Activated T-cell treated with anti-CD3 and anti-CD28 coated beads for 24 hours (primary cell): ENCODE results near the gene SEMA5A.

Experiments
- DNase-seq: peaks from one replicate; pipeline ENCODE4 v3.0.0-alpha.2; 2020; ENCODE audit warnings: low read depth

SEMA5A gene

DNA sequence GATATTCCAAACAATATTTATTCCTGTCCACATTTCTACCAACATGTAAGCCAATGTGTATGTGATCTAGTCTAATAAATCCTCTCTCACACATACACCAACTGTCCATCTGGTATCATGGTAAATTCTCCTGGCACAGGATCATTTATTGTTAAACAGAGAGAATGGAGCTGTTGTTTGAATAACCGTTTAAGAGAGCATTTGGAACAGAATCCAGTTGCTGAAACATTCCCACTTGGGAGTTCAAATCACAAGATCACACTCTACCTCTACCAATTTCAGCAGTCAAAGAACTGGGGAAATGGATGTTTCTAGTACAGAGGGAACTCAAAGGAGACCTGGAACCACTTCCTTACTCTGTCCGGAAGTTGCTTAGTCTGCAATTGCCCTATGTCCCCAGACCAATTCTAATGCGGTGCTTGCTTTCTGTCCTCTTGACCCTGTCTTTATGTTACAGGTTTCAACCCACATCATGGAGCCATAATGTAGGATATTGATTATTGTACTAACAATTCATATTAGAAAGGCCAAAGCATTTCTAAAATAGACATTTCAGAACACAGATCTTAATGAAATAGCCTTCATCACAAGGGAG lies 488.4 kb downstream of the SEMA5A start:
- no peak for DNase-seq

DNA sequence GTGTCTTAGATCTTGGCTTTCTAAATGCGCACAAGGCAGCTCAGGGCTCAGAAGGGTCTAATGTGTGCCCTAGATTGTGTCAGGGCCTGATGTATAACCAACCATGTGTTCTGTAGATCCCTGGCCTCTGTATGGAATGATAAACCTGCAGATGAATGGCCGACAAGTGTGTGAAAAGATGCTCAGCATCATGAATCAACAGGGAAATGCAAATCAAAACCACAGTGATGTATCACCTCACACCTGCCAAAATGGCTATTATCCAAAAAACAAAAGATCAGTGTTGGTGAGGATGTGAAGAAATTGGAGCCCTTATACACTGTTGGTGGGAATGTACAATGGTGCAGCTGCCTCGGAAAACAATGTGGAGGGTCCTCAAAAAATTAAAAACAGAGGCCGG lies 489.8 kb downstream of the SEMA5A start:
- no peak for DNase-seq

DNA sequence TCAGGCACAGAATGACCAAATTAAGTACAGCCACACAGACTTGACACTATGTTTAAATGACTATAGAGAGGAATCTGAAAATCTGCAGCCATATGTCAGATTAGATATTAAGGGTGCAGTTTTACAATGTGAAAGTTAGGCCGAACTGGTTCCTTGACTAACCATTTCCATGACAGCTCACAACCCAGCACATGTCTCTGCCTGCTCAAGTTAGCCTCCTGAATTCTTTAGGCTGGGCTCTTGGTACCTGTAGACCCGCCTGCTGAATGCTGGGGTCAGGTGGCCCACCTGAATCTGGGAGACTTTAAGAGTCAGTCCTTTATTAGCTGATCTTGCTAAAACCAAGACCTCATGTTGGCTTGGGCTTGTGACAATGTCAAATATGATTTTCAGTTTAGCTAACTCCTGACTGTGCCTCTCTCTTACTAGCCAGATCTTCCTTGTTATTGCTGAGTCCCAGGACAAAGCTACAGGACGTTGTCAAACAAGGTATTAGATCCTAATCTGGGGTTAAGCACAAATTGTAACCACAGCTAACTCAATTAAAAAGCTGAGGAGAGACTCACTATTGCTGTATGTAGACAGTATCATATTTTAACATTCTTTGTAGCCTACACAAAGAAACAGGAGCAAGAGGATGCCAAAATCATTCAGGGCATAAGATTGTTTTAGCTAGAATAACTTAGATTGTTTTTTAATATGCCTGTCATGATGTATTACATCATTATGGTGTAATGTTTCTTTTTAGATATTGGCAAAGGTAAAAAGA lies 490.9 kb downstream of the SEMA5A start:
- no peak for DNase-seq

DNA sequence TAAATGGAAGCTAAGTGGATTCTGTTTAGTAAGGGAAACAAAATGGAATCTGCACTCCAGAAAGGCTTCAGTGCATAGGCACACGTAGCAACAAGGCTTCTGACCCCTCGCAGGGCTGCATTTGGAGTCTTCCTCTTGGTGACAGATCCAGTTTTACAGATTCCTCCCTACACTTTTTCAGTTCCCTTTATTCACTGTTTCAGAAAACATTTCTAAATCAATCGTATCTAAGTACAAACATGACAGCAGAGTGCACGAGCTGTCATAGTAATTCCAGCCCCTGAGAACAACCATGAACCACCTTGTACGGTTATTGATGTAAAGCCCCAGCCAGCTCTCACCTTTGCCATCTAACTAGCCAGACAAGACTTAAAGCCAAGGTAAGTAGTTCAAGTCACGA lies 491.6 kb downstream of the SEMA5A start:
- no peak for DNase-seq

DNA sequence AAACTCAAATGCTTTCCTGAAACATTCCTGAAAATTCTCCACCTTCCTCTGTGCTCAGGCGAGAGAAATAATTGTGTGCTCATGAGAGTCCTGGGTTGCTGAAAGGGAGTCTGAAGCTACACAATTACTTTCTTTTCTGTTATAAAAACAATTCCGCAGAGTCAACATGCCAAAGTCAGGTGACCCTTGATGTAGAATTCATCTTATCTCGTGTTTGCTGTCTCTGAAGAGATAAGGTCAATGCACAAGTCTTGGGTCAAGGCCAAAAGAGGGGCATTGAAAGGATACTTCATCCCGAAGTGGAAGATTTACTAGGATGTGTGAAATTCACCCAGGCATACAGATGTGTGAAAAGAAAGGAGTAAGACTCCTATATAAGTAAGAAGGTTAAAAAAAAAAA lies 493.5 kb downstream of the SEMA5A start:
- DNase-seq: no peak

DNA sequence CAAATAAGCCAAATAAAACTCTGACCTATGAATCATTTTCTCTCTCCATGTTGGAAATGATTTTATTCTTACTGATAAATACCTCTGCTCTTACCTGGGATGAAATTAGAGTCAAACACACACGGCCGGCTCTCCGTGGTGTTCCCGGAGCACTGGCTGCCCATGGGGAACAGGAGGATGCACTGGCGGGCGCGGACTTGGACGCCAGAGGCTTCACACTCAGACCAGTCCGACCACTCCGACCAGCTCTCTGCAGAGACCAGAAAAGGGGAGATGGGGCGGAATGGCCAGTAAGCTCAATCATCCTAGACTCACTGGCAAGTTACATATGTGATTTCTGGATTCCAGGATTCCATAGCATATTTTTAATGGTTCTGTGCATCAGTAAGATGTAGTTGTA lies 494.1 kb downstream of the SEMA5A start:
- no peak for DNase-seq

DNA sequence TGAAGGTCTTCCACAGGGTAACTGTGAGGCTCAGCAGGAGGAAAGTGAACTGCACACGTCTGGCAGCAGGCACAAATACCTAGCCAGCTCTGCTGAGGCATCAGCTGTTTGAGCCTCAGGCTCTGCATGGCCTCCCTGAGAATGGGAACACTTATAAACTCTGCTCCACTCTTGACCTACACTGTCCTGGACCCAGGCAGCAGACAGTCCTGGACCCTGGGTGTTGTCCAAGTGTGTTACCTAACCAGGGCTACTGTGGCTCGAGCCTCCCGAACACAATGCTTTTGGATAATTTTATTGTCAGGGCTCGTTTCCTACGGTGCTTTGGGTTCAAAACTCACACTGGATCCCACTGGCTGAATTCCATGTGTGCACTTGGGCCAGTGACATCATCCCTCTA lies 497.9 kb downstream of the SEMA5A start:
- DNase-seq: no peak

DNA sequence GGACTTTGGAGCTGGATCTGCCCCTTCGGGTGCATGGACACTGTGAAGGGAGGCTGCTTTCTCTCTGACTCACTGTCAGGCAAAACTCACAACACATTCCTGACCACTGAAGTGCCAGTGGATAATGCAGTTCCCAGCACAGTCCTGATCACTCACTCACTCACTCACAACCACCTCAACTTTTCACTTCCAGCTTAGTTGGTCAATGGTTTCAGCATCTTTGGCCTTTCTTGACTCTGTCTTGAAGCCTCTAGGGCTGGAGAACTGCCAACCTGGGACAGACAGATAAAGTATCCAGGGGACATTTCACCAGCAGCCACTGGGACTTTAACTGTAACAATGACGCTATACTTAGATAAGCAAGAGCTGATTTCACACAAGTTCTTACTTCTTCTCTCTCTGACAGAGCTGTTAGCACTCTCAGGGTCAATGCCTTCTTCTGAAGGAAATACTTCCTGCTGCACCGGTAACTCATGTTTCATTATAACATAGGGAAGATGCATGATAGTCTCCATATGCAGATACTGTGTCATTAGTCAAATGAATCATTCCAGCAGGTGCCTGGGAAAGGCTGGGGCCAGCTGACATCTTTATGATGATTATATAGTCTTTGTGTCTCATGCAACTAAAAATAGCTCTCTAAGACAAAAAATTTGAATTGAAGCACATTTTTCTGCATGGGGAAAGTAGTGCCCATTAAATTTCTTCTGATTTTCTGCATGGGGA lies 499.0 kb downstream of the SEMA5A start:
- no peak for DNase-seq

DNA sequence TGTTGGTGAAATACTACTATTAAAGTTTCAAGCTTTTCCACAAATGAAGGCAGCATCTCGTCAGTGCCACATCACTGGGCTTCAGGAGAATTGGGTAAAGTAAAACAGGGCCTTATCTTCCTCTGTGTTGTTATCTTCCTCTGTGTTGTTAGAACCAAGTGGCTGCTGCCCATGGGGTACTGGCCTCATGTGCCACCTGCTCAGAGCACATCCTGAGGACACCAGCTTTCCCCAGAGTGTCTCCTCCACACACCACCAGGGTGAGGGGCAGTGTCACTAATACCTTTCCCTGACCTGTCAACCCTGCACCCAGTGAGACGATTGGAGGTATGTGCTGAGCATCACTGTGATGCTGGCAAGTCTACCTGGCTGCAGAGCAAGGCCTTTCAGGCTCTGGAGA lies 499.9 kb downstream of the SEMA5A start:
- no peak for DNase-seq

DNA sequence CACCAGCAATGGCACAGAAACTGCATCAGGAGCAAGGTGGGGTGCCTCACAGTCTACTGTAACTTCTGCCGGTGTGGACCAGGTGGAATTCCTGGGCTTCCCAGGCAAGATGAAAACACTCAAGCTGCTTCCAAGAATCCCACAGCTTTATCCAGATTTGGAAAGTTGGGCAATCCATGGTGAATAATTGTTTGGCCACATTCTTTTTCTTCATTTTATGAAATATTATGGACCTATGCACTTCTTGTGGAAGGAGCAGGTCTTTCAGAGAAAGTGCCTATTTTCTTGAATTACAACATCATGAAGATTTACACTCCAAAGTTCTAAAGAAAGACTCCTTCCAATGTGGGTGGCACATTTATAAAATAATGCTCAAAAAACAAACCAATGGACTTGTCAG lies 503.6 kb downstream of the SEMA5A start:
- no peak for DNase-seq

DNA sequence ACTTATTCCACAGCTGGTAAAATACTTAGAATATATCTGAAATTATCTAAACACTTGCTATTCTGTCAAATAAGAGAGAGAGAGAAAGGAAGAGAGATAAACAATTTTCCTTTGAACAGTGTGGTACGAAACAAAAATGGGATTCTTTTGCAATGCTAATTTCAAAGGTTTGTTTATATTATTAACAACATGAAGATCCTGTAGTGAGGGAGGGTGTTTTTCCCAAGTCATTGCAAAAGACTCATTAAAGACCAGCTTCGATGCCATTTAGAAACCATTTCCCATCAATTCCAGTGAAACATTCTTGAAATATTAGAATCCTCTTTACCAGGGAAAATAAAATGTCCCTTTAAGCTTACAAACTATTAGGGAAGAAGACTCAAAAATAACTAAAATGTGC lies 505.4 kb downstream of the SEMA5A start:
- no peak for DNase-seq

DNA sequence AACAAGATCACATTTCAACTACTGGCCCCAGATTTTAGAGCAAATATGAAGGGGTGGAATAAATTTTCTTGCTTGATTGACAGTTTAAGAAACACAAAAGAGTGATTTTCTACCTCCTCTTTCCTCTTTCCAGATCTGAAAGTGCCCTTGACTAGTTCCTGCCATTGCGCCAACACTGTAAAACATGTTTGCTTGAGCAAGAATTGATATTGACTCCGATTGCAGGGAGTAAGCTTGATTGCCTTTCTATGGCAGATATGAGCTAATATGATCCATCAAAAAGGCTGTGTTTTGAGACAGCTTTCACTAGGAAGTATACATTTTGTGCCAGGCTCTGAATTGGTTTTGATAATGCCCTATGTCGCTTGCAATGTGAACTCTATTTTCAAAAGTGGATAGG lies 508.8 kb downstream of the SEMA5A start:
- no peak for DNase-seq

DNA sequence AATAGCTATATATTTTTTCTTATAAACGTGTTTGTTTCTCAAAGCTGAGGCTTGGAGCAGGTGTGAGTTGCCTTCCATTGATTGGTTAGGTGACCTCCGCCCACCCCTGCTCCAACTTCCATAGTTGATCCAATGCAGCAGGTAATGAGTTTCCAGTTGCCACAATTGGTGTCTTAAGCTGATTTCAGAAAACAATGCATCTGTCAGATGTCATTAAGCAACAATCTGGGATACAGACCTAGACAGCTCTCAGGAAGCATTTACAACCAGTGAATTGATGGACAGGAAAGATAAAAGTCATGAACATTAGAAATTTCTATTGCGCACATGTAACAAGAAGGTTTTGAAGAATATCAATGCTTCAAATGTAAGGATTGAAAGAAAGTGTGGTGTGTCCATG lies 510.5 kb downstream of the SEMA5A start:
- no peak for DNase-seq

DNA sequence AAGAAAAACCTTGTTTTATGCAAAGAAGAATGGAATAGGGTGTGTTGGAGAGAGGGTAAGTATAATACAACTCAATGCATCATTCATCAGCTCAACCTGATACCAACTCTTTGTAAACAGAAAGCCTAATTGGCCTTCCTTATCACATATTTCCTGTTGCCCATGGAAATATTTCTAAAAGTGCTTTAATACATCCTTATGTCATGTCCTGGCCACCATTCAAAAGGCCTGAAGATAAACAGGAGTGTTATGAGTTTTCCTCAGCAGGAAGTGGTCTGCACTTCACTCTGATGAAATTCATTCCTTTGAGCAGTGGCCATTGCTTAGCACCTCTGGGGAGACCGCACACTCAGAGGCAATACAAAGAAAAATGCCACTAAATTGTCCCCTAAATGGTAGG lies 511.2 kb downstream of the SEMA5A start:
- DNase-seq: no peak

DNA sequence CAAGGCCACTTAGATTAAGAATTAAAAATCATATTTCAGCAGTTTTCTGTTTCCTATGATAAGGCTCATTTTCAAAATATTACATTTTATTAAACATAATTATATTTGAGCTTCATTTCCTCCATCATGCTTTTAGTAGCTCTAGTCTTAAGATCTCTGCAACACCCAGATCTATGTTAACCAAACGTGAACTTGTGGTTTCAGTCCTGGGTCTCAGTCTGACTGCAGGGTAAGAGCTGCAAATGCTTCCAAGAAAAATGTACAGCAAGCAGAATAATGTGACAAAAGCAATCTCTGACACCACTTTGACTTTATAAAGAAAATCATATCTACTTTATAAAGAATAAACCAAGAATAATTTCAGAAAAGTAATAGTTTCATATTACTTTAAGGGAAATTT lies 512.4 kb downstream of the SEMA5A start:
- no peak for DNase-seq

DNA sequence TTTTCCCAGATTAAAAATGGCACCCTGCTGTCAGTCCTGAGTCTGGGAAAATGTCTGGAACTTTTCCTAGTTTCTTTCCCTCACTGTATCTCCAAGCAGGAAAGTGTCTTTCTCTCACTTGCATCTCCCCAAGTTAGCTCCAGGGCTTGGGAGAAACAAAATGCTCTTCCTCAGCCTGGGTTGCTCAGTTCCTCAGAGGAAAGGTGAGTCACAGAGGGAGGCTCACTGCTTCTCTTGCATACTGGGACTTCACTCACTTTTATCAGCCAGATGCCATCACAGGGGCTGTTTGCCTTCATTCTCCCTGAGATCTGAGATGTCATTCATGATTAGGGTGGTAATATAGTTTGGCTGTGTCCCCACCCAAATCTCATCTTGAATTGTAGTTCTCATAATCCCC lies 519.9 kb downstream of the SEMA5A start:
- DNase-seq: no peak

DNA sequence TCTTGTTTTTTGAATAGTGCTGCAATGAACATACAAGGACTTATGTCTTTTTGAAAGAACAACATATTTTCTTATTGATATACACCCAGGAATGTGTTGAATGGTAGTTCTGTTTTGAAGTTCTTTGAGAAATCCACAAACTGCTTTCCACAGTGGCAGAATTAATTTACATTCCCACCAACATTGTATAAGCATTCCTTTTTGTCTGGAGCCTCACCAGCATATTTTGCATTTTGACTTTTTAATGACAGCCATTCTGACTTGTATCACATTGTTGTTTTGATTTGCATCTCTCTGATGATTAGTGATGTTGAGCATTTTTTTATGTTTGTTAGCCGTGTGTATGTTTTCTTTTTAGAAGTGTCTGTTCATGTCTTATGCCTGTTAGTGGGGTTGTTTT lies 524.9 kb downstream of the SEMA5A start:
- DNase-seq: no peak

DNA sequence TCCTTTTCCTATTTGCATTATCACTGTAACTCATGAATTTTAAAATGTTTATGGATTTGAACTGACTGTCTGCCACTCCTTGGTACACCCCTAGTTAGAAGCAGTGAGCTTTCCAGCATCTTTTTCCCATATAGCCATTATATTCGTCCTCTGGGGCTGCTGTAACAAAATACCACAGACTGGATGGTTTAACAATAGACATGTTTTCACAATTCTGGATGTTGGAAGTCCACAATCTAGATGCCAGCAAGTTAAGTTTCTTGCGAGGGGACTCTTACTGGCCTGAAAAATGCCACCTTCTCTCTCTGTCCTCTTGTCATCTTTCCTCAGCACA lies 530.0 kb downstream of the SEMA5A start:
- DNase-seq: no peak

DNA sequence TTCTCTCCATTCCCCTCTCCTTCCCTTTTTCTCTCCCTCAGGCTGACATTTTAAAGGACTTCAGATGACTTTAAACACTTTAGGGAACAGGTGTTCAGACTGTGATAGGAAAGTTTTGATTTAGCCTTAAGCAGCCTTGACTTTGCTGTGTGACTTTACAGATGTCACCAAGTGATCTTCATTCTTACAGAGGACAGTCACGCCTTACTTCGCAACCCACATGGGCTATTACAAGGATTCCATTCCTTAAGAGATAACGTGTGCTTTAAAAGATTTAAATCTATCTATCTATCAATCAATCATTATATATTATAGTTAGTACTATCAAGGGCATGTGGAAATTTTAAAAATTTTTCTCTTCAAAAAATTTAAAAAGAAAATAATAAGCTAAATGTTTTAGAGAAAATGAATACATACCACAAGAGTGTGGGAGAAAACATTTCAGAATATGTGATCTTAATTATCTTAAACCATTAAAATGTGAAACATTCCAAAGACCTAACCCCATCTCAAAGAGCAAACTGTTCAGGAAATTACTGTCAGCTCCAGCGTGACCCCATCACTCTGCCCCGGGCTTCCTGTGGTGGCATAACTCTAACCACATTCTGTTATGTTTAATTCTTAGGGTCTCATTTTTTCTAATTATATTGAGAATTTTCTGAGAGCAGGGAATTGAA lies 530.5 kb downstream of the SEMA5A start:
- DNase-seq: no peak

DNA sequence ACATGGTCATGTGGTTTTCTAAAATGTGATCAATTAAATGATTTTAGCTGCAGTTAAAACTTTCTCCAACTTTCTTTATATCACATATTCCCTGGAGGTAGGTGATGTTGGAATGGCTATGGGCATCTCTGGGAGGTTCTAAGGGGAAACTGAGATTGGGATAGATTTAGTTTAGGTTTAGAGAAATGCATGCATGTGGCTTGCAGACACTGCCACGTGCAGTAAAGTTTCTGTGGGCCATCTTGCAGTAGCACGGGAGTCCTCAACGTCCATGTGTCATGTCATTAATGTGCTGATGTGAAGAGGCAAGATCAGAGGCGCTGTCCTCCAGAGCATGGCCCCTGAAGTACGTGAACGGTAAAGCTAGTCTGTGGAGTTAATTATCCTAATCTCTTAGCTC lies 532.7 kb downstream of the SEMA5A start:
- no peak for DNase-seq

DNA sequence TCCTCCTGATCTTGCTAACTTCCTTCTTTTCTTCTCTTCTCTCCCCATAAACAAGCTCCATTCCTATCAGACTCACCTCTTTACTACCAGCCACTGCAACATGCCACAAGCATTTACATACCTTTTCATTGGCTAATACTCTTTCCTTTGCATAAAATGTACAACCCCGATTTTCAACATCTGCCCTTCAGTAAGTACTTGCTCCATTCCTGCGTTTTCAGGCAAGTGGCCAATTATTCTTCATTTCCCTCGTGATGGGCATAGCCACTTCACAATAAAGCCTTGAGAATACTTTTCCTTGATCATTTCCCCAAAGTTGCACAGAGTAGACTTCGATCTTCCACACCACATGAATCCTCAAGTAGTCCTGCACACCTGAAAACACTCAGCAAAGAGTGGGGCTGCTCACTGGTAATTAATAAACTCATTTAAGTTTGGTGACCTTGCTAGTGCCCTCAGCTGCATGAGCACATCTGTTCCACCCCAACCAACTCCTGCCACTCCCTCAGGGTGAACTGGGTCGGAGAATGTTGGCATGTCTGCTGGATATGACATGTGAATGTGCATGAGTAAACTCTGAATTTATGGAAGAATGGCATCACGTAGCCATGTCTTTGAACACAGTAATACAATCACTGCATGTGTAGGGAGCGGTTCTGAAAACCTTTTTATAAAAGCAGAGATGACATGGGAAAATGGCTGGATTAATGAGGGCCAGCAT lies 535.8 kb downstream of the SEMA5A start:
- no peak for DNase-seq

DNA sequence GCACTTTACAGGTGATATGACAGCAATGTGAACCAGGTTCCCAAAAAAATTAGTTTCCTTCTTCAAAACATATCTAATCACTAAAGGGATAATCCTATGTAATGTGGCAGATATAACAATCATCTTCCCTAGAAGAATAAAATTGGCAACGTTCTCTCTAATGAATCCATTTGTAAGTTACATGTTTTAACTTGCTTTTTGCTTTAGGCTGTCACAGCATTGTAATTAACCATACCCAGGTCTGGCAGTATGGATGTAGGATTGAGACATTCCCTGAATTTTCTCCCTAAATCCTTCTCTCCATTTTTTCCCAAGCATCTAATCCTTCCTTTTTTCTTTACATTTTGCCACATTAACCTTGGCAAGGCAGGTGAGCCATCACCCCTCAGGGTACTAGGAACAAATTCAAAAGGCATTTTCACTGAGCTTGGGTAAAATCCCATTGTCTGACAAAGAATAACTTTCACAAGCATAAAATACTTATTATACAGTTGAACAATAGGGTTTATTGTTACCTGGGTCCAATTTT lies 548.3 kb downstream of the SEMA5A start:
- DNase-seq: no peak
